Mucosa of descending colon (tissue), 3 donors: Measurements from ENCODE around the gene TMEM232. TPM values are rescaled to one million over a fixed set of nuclear protein-coding genes. Genes with fewer than 3 reads are reported as not detected.
"Not testable (repeated sequence)": the region's sequence is repeated elsewhere in the genome, so short reads cannot be mapped to it uniquely, and the experiment has no call there.

ENCODE experiments used
- ATAC-seq: fragments of 200-7000 bp; cut with Tn5 transposase; one replicate; pipeline ENCODE4 v1.9.1; 2020; ENCODE audit warnings: mild to moderate bottlenecking, moderate library complexity
- DNase-seq, 3 donors: peaks; one replicate each; pipeline ENCODE4 v3.0.0-alpha.2; 2020
- H3K36me3 ChIP-seq: fragments of 200-600 bp; one replicate; pipeline ENCODE4 v1.8.0; 2021; ENCODE audit warnings: low read depth, mild to moderate bottlenecking
- H3K4me1 ChIP-seq: fragments of 200-600 bp; one replicate; pipeline ENCODE4 v1.8.0; 2021; ENCODE audit warnings: low read depth, mild to moderate bottlenecking
- H3K4me3 ChIP-seq: fragments of 200-600 bp; one replicate; pipeline ENCODE4 v1.8.0; 2021; ENCODE audit warnings: mild to moderate bottlenecking
- H3K9me3 ChIP-seq: fragments of 200-600 bp; one replicate; pipeline ENCODE4 v1.8.0; 2021; ENCODE audit warnings: mild to moderate bottlenecking
- CTCF ChIP-seq: fragments of 200-600 bp; IDR thresholded peaks from one replicate; pipeline ENCODE4 v1.8.0; 2022; ENCODE audit warnings: antibody characterized with exemption, mild to moderate bottlenecking
- intact Hi-C, 2 donors: fragments of 100-400 bp; cut with DNase I in 1 of 2; cut with micrococcal nuclease in 1 of 2; formaldehyde crosslinking; loops; one replicate each; pipeline versions ENCODE4 v1.11.0 to v1.11.1; 2022; cut with DNase I, micrococcal nuclease
- total RNA-seq, 3 donors: library from RNA; stranded (reverse); fragmentation: NEBNext Ultra II Directional in 2 of 3; extraction: Animal tissue kit (Norgen Biotek cat#: 25700) in 2 of 3; gene quantifications; one replicate each; pipeline versions ENCODE4 v1.2.1 to v1.2.4, GENCODE V29; 2021 to 2023
- donor health status: DM: no; HTN: no; CAD: no; lungs with moderate emphysema.
- donor health status: DM: no; HTN: no; CAD: no.
- donor health status: DM: no; HTN: yes; CAD: no.

TMEM232 gene
- total RNA-seq, 3 donors from 2014 or later, result 1.0 to 3.9 (median 3.0) TPM

GRCh38 chr5:110703481-110703880 is 23.0 kb downstream of the TMEM232 start:
- Histone ChIP-seq H3K36me3 (no peaks in the 10 kb centered on the region), H3K4me3 (no peak overlapping the region), H3K4me1 (no peaks in the 10 kb centered on the region), H3K9me3 (no peaks in the 10 kb centered on the region)
- DNase-seq, result no peak
- no peak for TF ChIP-seq CTCF
- ATAC-seq, result no peak
- intact Hi-C loops, result no loop called here

DNA sequence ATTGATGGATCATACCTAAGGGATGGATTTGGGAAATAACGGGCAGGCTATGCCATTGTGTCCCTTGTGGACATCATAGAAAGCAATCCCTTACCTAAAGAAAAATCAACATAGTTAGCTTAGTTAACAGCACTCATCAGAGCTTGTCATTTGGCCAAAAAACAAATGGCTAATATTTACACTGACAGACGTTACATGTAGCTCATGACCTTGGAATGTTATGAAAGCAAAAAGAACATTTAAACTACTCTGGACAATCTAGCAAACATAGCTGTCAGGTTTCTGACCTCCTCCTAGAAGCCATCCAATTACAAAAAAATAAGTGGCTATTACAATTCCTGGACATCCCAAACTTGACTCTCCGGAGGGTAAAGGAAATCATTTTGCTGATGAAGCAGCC is 23.8 kb downstream of the TMEM232 start:
- ATAC-seq, result no peak

GRCh38 chr5:110702300-110702699 is 24.2 kb downstream of the TMEM232 start:
- Histone ChIP-seq H3K36me3 (no peaks in the 10 kb centered on the region), H3K9me3 (no peaks in the 10 kb centered on the region), H3K4me3 (no peak overlapping the region), H3K4me1 (no peaks in the 10 kb centered on the region)
- DNase-seq (no peak), ATAC-seq (no peak)
- intact Hi-C loops, result no loop called here
- no peak for TF ChIP-seq CTCF

More for the DNA sequence above, 23.8 kb downstream of the TMEM232 start:
- no peak overlapping the region for H3K4me3 ChIP-seq
- no peak for TF ChIP-seq CTCF
- no peaks in the 10 kb centered on the region for H3K4me1 ChIP-seq
- no peaks in the 10 kb centered on the region for H3K36me3 ChIP-seq
- no peak for DNase-seq
- H3K9me3 ChIP-seq, result no peaks in the 10 kb centered on the region
- intact Hi-C loops, result no loop called here

DNA sequence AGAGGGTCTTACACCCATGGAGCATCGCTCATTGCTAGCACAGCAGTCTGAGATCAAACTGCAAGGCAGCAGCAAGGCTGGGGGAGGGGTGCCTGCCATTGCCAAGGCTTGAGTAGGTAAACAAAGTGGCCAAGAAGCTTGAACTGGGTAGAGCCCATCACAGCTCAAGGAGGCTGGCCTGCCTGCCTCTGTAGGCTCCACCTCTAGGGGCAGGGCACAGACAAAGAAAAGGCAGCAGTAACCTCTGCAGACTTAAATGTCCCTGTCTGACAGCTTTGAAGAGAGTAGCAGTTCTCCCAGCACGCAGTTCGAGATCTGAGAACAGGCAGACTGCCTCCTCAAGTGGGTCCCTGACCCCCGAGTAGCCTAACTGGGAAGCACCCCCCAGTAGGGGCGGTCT is 33.8 kb downstream of the TMEM232 start:
- DNase-seq, H3K9me3 ChIP-seq, ATAC-seq, H3K4me1 ChIP-seq, H3K4me3 ChIP-seq, intact Hi-C loops, H3K36me3 ChIP-seq: not testable (repeated sequence)

DNA sequence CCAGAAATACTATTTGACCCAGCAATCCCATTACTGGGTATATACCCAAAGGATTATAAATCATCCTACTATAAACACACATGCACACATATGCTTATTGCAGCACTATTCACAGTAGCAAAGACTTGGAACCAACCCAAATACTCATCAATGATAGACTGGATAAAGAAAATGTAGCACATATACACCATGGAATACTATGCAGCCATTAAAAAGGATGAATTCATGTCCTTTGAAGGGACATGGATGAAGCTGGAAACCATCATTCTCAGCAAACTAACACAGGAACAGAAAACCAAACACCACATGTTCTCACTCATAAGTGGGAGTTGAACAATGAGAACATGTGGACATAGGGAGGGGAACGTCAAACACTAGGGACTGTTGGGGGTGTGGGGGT is 35.9 kb downstream of the TMEM232 start:
- H3K4me1 ChIP-seq, H3K4me3 ChIP-seq, H3K36me3 ChIP-seq, H3K9me3 ChIP-seq, intact Hi-C loops, ATAC-seq, DNase-seq: not testable (repeated sequence)

DNA sequence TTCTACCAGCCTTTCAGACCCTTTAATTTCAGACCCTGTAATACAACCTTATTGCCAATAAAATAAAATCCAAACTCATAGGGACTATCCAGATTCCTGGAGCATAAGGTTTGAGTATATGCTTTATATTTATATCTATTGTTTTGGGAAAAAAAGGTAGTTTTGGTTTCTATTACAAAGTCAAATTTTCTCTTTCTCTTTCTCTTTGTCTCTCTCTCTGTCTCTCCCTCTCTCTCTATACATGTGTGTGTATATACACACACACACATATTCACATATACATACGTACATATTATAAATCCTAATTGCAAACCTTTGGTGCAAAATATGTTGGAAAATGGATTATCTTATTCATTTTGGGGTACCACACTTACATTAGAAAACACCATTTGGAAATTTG is 39.0 kb downstream of the TMEM232 start:
- no peak for TF ChIP-seq CTCF
- intact Hi-C loops, result no loop called here
- ATAC-seq (no peak), DNase-seq (no peak)
- no peaks in the 10 kb centered on the region for H3K9me3 ChIP-seq
- no peak overlapping the region for H3K4me3 ChIP-seq
- no peaks in the 10 kb centered on the region for H3K4me1 ChIP-seq
- no peaks in the 10 kb centered on the region for H3K36me3 ChIP-seq

GRCh38 chr5:110686270-110686669 is 40.2 kb downstream of the TMEM232 start:
- DNase-seq (no peak), ATAC-seq (no peak)
- TF ChIP-seq CTCF, result no peak
- Histone ChIP-seq H3K36me3 (no peaks in the 10 kb centered on the region), H3K4me1 (no peaks in the 10 kb centered on the region), H3K9me3 (no peaks in the 10 kb centered on the region), H3K4me3 (no peak overlapping the region)
- intact Hi-C loops, result no loop called here
